T-helper 17 cell (primary cell): ENCODE results near the gene PLA2G2F. TPM values are rescaled to one million over a fixed set of nuclear protein-coding genes. Genes with fewer than 3 reads are reported as not detected.
A peak's percentile ranks its signal among the peaks of the same experiment; 100 is the strongest.

Experiments
- ATAC-seq: fragments of 150-1000 bp; cut with Tn5 transposase; 2 replicates; pipeline ENCODE4 v1.10.0; 2021; ENCODE audit warnings: mild to moderate bottlenecking, moderate library complexity
- DNase-seq, 3 donors: peaks; one replicate each; pipeline versions ENCODE4 v3.0.0 to v3.0.0-alpha.2; 2020 to 2021
- H3K9me3 ChIP-seq: one replicate; pipeline ENCODE4 v1.7.0; 2013; ENCODE audit warnings: low read length, mild to moderate bottlenecking; ENCODE audit not compliant: control insufficient read depth, poor library complexity, severe bottlenecking
- H3K27ac Mint-ChIP-seq: one replicate; pipeline ENCODE4 v1.8.0; 2022; ENCODE audit warnings: mild to moderate bottlenecking, moderate library complexity, mixed read lengths
- H3K27me3 Mint-ChIP-seq: one replicate; pipeline ENCODE4 v1.8.0; 2022; ENCODE audit warnings: mixed read lengths
- H3K36me3 Mint-ChIP-seq: one replicate; pipeline ENCODE4 v1.8.0; 2022; ENCODE audit warnings: low read depth, mixed read lengths
- H3K4me1 Mint-ChIP-seq: one replicate; pipeline ENCODE4 v1.8.0; 2022; ENCODE audit warnings: mild to moderate bottlenecking, mixed read lengths
- H3K4me3 Mint-ChIP-seq: one replicate; pipeline ENCODE4 v1.8.0; 2022; ENCODE audit warnings: mild to moderate bottlenecking, moderate library complexity, mixed read lengths
- total RNA-seq, 4 donors: library from RNA in 2 of 4; stranded (reverse) in 2 of 4; gene quantifications; one replicate each; pipeline ENCODE4 v1.2.3 and lab custom pipeline; 2022 to 2026

The PLA2G2F gene
- total RNA-seq, 2 donors from 2014 or later: not detected

- Mint-ChIP-seq H3K36me3 (peaks cover 4% of the 10 kb centered on the region), H3K4me1 (peaks cover 52% of the 10 kb centered on the region), H3K4me3 (peak overlapping the region; percentile 86), H3K27ac (no peak overlapping the region), H3K27me3 (no peaks in the 10 kb centered on the region)
- no peak for DNase-seq
- no peaks in the 10 kb centered on the region for H3K9me3 ChIP-seq
- ATAC-seq: no peak
These were observed 48.8 kb downstream of the PLA2G2F start for GRCh38 chr1:20187813-20188454.

DNA sequence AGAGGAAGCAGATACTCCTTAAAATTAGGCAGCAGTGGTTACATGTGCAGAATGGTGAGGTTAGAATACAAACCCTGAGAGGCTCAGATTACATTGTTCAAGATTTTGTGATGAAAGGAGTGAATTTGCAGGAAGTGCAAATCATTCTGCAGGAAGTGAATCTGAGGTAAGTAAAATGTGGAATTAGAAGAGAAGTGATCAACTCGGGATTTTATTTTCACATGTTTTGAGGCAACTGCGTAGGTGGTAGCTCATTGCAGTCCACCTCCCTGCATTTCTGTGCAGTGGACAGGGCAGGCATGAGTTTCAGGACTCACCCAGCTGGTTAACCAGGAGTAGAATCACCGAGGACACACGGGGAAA, 49.3 kb downstream of the PLA2G2F start:
- ATAC-seq (no peak), DNase-seq (no peak)
- H3K4me1 Mint-ChIP-seq: peaks cover 49% of the 10 kb centered on the region
- H3K4me3 Mint-ChIP-seq: peak overlapping the region; percentile 79
- no peaks in the 10 kb centered on the region for H3K9me3 ChIP-seq
- H3K27ac Mint-ChIP-seq: no peak overlapping the region
- H3K36me3 Mint-ChIP-seq: peaks cover 4% of the 10 kb centered on the region
- no peaks in the 10 kb centered on the region for H3K27me3 Mint-ChIP-seq

DNA sequence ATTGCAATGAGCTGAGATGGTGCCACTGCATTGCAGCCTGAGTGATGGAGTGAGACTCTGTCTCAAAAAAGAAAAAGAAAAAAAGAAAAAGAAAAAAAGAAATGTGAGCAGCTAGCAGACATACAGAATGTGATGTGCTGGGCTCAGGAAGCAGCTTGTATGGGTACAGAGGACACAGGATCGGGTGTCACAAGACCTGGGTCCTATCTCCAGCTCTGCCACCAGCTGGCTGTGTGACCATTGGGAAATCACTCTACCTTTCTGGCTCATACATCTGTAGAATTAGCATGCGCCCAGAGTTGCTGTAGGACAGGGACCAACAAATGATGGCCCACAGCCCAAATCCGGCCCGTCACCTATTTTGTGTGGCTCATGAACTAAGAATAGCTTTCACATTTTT, 50.5 kb downstream of the PLA2G2F start:
- H3K4me3 Mint-ChIP-seq: no peak overlapping the region
- ATAC-seq (no peak), DNase-seq (no peak)
- H3K27me3 Mint-ChIP-seq: no peaks in the 10 kb centered on the region
- peaks cover 4% of the 10 kb centered on the region for H3K36me3 Mint-ChIP-seq
- no peaks in the 10 kb centered on the region for H3K9me3 ChIP-seq
- no peak overlapping the region for H3K27ac Mint-ChIP-seq
- peaks cover 45% of the 10 kb centered on the region for H3K4me1 Mint-ChIP-seq

DNA sequence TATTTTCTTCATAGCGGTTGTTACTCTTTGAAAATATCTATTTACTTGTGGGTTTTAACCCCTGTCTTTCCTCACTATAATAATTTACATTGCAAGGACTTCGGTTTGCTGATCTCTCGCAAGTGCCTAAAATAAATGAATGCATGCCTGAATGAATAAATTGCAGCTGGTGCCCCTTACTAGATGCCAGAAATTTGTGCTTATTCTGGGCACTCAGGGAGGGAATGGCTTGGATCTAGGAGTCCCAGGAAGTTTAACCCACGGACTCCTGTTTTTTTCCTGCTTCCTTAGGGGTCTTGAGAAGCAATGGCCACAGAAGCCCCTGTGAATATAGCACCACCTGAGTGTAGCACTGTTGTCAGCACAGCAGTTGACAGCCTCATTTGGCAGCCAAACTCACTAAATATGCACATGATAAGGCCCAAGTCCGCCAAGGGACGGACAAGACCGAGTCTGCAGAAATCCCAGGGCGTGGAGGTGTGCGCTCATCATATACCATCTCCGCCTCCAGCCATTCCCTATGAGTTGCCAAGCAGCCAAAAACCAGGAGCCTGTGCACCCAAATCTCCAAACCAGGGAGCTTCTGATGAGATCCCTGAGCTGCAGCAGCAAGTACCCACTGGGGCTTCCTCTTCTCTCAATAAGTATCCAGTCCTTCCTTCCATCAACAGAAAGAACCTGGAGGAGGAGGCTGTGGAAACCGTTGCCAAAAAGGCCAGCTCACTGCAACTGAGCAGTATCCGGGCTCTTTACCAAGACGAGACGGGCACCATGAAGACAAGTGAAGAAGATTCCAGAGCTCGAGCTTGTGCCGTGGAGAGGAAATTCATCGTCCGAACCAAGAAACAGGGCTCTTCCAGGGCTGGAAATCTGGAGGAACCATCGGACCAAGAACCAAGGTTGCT, 51.4 kb downstream of the PLA2G2F start:
- DNase-seq (no peak), ATAC-seq (no peak)
- Mint-ChIP-seq H3K27ac (no peak overlapping the region), H3K36me3 (peaks cover 6% of the 10 kb centered on the region), H3K4me1 (peaks cover 41% of the 10 kb centered on the region), H3K4me3 (no peak overlapping the region), H3K27me3 (peaks cover 7% of the 10 kb centered on the region)
- no peaks in the 10 kb centered on the region for H3K9me3 ChIP-seq

DNA sequence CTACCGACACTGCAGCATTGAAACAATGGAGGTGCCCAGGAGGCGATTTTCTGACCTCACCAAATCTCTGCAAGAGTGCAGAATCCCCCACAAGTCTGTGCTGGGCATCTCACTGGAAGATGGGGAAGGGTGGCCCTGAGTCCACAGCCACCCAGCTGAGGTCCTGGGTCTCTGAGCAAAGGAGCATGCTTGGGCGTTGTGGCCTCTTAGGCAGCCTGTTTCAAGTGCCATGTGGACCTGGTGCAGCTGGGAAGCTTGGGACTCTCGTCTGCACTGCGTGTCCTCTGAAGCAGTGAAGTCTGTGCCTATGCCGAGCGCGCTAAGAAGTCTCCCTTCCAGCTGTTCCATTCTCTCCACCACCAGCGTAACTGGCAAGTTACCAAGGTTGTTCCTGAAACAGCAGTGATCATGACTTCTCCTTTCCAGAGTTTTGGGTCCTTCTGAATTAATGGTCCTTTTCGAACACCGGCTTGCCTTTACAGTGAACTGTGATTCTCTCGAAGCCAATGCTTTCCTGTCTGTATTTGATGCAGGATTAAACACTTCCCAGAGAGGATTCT, 52.2 kb downstream of the PLA2G2F start:
- Mint-ChIP-seq H3K27me3 (peaks cover 7% of the 10 kb centered on the region), H3K4me3 (no peak overlapping the region), H3K36me3 (peaks cover 6% of the 10 kb centered on the region), H3K4me1 (peaks cover 38% of the 10 kb centered on the region), H3K27ac (no peak overlapping the region)
- no peak for DNase-seq
- no peak for ATAC-seq
- no peaks in the 10 kb centered on the region for H3K9me3 ChIP-seq

DNA sequence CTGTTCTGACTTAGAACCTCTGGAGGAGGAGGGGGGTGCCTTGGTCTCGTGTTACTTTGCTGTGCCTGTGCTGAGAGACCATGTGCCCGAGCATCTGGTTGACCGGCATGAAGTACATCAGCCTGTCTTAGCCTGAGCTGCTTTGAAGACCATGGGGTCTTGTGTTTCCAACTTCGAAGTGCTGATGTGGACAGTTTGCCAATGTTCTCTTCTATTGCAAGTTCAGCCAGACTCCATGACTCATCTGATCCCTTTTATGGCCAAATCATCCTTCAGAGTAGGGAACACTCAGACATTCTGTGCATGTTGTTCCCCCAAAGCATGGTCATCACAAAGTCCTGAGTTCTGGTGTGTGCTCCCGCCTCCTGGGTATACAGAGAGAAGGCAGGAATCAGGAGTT, 53.2 kb downstream of the PLA2G2F start:
- Mint-ChIP-seq H3K4me3 (no peak overlapping the region), H3K27ac (no peak overlapping the region), H3K36me3 (peaks cover 6% of the 10 kb centered on the region), H3K4me1 (peaks cover 28% of the 10 kb centered on the region), H3K27me3 (peaks cover 12% of the 10 kb centered on the region)
- DNase-seq (no peak), ATAC-seq (no peak)
- no peaks in the 10 kb centered on the region for H3K9me3 ChIP-seq

- DNase-seq (no peak), ATAC-seq (no peak)
- no peaks in the 10 kb centered on the region for H3K9me3 ChIP-seq
- Mint-ChIP-seq H3K36me3 (peaks cover 6% of the 10 kb centered on the region), H3K27me3 (peaks cover 12% of the 10 kb centered on the region), H3K4me3 (no peak overlapping the region), H3K27ac (no peak overlapping the region), H3K4me1 (peaks cover 24% of the 10 kb centered on the region)
These were observed 53.8 kb downstream of the PLA2G2F start for GRCh38 chr1:20192871-20193411.

DNA sequence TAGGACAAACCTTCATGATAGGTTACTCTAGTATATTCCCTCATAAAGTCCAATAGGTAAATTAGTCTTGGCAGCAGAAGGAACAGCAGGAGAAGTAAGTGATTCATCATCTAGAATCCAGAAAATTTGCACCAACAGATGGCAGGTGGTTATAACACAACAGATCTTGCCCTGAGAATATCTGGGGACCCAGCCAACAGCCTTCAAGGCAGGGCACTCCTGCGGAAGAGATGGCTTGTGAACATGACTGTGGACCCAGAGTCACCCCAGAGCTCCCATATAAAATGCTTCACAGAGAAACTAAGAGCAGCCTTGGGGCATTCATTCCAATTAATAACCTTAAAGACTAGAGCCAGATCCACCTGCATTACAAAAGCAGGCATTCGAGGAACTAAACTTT, 55.1 kb downstream of the PLA2G2F start:
- no peak for ATAC-seq
- H3K9me3 ChIP-seq: no peaks in the 10 kb centered on the region
- Mint-ChIP-seq H3K4me3 (no peak overlapping the region), H3K4me1 (peaks cover 11% of the 10 kb centered on the region), H3K27ac (no peak overlapping the region), H3K27me3 (peaks cover 20% of the 10 kb centered on the region), H3K36me3 (peaks cover 2% of the 10 kb centered on the region)
- DNase-seq: no peak

- Mint-ChIP-seq H3K4me1 (peaks cover 8% of the 10 kb centered on the region), H3K36me3 (peaks cover 2% of the 10 kb centered on the region), H3K4me3 (no peak overlapping the region), H3K27me3 (peaks cover 23% of the 10 kb centered on the region), H3K27ac (peak overlapping the region; percentile 41)
- no peaks in the 10 kb centered on the region for H3K9me3 ChIP-seq
- peak; percentile 48 to 69 (median 51) for DNase-seq
- ATAC-seq: peak; percentile 81
These were observed 55.8 kb downstream of the PLA2G2F start for GRCh38 chr1:20194757-20195461.

DNA sequence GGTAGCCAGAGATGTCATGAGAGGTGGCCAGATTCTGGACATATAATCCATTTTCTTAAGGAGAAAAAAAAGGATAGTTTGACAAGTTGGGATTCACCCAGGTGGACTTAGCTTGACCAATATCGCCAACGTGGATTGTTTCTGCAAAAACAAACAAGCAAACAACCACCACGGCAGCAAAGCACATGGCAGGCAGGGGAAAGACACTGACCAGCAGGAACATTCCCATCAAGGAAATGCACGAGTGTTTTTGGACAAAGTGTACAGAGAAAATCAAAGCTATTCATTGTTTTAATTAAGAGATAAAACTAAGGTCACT, 56.3 kb downstream of the PLA2G2F start:
- peak overlapping the region; percentile 41 for H3K27ac Mint-ChIP-seq
- no peaks in the 10 kb centered on the region for H3K9me3 ChIP-seq
- H3K27me3 Mint-ChIP-seq: peaks cover 28% of the 10 kb centered on the region
- ATAC-seq: no peak
- DNase-seq: no peak
- H3K36me3 Mint-ChIP-seq: peaks cover 2% of the 10 kb centered on the region
- no peak overlapping the region for H3K4me3 Mint-ChIP-seq
- H3K4me1 Mint-ChIP-seq: peaks cover 8% of the 10 kb centered on the region

DNA sequence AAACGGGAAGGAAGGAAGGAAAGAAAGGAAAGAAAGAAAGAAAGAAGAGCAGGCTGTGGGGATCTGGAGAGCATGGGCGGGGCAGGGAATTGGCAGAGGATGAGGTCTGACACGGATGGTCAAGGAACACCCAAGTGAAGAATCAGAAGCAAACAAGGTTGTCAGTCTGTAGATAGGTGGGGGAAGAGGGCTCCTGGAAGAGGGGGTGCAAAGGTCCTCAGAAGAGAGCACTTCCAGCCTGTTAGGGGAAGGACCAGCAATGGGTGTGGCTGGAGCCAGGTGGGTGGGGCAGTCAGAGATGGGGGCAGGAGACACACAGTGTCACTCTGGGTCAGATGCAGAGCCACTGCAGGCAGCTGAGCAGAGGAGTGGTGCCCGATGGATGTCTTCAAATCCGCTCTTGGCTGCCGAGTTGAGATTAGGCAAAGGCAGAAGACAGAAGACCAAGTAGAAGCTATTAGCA, 58.2 kb downstream of the PLA2G2F start:
- ATAC-seq (no peak), DNase-seq (no peak)
- peaks cover 35% of the 10 kb centered on the region for H3K27me3 Mint-ChIP-seq
- no peak overlapping the region for H3K4me3 Mint-ChIP-seq
- no peaks in the 10 kb centered on the region for H3K9me3 ChIP-seq
- no peak overlapping the region for H3K27ac Mint-ChIP-seq
- peaks cover 2% of the 10 kb centered on the region for H3K36me3 Mint-ChIP-seq
- H3K4me1 Mint-ChIP-seq: peaks cover 8% of the 10 kb centered on the region

GRCh38 chr1:20198296-20198695, 59.2 kb downstream of the PLA2G2F start:
- peaks cover 2% of the 10 kb centered on the region for H3K36me3 Mint-ChIP-seq
- no peak for ATAC-seq

DNA sequence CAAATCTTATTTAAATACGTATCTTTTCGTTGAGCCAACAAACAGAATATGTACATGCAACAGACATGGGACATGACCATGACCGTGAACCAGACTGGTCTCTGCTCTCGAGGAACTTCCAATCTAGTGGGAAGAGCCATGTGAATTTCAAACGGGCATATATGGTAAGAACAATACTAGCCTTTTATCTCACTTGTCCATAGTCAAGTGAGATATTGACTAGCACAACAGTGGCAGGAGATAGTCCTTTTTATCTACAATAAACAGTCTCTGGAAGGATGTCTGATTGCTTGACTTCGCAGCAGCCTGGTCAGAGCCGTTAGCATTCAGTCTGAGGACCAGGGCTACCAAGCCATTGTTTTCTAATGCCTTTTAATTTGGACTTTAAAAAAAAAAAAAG, 59.8 kb downstream of the PLA2G2F start:
- peaks cover 2% of the 10 kb centered on the region for H3K36me3 Mint-ChIP-seq
- H3K9me3 ChIP-seq: no peaks in the 10 kb centered on the region
- DNase-seq: no peak
- peaks cover 47% of the 10 kb centered on the region for H3K27me3 Mint-ChIP-seq
- no peak overlapping the region for H3K27ac Mint-ChIP-seq
- no peak for ATAC-seq
- H3K4me1 Mint-ChIP-seq: peaks cover 8% of the 10 kb centered on the region
- H3K4me3 Mint-ChIP-seq: no peak overlapping the region

More at GRCh38 chr1:20198296-20198695, 59.2 kb downstream of the PLA2G2F start:
- Mint-ChIP-seq H3K27me3 (peaks cover 40% of the 10 kb centered on the region), H3K27ac (no peak overlapping the region), H3K4me3 (no peak overlapping the region), H3K4me1 (peaks cover 8% of the 10 kb centered on the region)
- no peaks in the 10 kb centered on the region for H3K9me3 ChIP-seq
- DNase-seq: no peak
